Neural progenitor cell (in vitro differentiated cells): Measurements from ENCODE around the gene PKHD1. TPM values are rescaled to one million over a fixed set of nuclear protein-coding genes. Genes with fewer than 3 reads are reported as not detected.

Experiments used
- DNase-seq: peaks from one replicate; pipeline ENCODE4 v3.0.0-alpha.2; 2016; ENCODE audit warnings: low spot score
- H2AFZ ChIP-seq: fragments of 200-600 bp; sonication (generic); replicated peaks from 2 replicates; pipeline ENCODE4 v1.6.1; 2016; ENCODE audit warnings: antibody characterized with exemption
- H3F3A ChIP-seq: fragments of 200-600 bp; sonication (generic); 2 replicates; pipeline ENCODE4 v1.6.1; 2016; ENCODE audit warnings: antibody characterized with exemption, low read depth
- H3K27ac ChIP-seq: fragments of 200-600 bp; sonication (generic); 2 replicates; pipeline ENCODE4 v1.5.1; 2016; ENCODE audit warnings: mild to moderate bottlenecking
- H3K27me3 ChIP-seq: fragments of 200-600 bp; sonication (generic); 2 replicates; pipeline ENCODE4 v1.6.1; 2016; ENCODE audit warnings: mild to moderate bottlenecking, moderate library complexity
- H3K36me3 ChIP-seq: fragments of 200-600 bp; sonication (generic); 2 replicates; pipeline ENCODE4 v1.5.1; 2016
- H3K4me1 ChIP-seq: fragments of 200-600 bp; sonication (generic); 2 replicates; pipeline ENCODE4 v1.6.1; 2016; ENCODE audit warnings: mixed run types
- H3K4me2 ChIP-seq: fragments of 200-600 bp; sonication (generic); 2 replicates; pipeline ENCODE4 v1.6.1; 2016
- H3K4me3 ChIP-seq: fragments of 200-600 bp; sonication (generic); 2 replicates; pipeline ENCODE4 v1.5.1; 2016
- H3K79me2 ChIP-seq: fragments of 200-600 bp; sonication (generic); 2 replicates; pipeline ENCODE4 v1.6.1; 2016; ENCODE audit warnings: low read depth
- H3K9ac ChIP-seq: fragments of 200-600 bp; sonication (generic); 2 replicates; pipeline ENCODE4 v1.6.1; 2016
- H3K9me3 ChIP-seq: fragments of 200-600 bp; sonication (generic); 2 replicates; pipeline ENCODE4 v1.5.1; 2016; ENCODE audit warnings: low read depth
- H4K20me1 ChIP-seq: fragments of 200-600 bp; sonication (generic); 2 replicates; pipeline ENCODE4 v1.6.1; 2016; ENCODE audit warnings: low read depth
- H3K27ac Mint-ChIP-seq: 3 replicates; pipeline ENCODE4 v1.8.0; 2021; ENCODE audit warnings: mixed read lengths
- H3K27me3 Mint-ChIP-seq: 2 replicates; pipeline ENCODE4 v1.8.0; 2022; ENCODE audit warnings: low read depth, mild to moderate bottlenecking, inconsistent platforms, moderate library complexity, mixed read lengths; ENCODE audit not compliant: insufficient read depth
- H3K36me3 Mint-ChIP-seq: 3 replicates; pipeline ENCODE4 v1.8.0; 2021; ENCODE audit warnings: mixed read lengths
- H3K4me1 Mint-ChIP-seq: 3 replicates; pipeline ENCODE4 v1.8.0; 2021; ENCODE audit warnings: mixed read lengths
- H3K4me3 Mint-ChIP-seq: 3 replicates; pipeline ENCODE4 v1.8.0; 2021; ENCODE audit warnings: mild to moderate bottlenecking, moderate library complexity, mixed read lengths
- H3K9me3 Mint-ChIP-seq: 3 replicates; pipeline ENCODE4 v1.8.0; 2020; ENCODE audit warnings: mixed read lengths
- CTCF ChIP-seq: fragments of 200-600 bp; sonication (generic); IDR thresholded peaks from 2 replicates; pipeline ENCODE4 v1.5.1; 2017; ENCODE audit warnings: antibody characterized with exemption, mild to moderate bottlenecking
- EZH2 ChIP-seq: fragments of 200-600 bp; sonication (generic); IDR thresholded peaks from 2 replicates; pipeline ENCODE4 v1.6.1; 2017; ENCODE audit warnings: antibody characterized with exemption, mild to moderate bottlenecking, moderate library complexity
- EZH2phosphoT487 ChIP-seq: fragments of 200-600 bp; sonication (generic); IDR thresholded peaks from 2 replicates; pipeline ENCODE4 v1.6.1; 2017; ENCODE audit warnings: antibody characterized with exemption
- total RNA-seq: library from RNA; depleted of rRNA; stranded (reverse); fragments of >200 nt; gene quantifications from 2 replicates; pipeline ENCODE4 v1.2.3, GENCODE V29; 2015; ENCODE audit warnings: low replicate concordance

The PKHD1 gene
- total RNA-seq, 1 donor from 2014 or later = 0.04 TPM

- Histone ChIP-seq H3K9ac (no peak overlapping the region), H3K9me3 (no peaks in the 10 kb centered on the region), H3K27ac (no peak overlapping the region), H4K20me1 (no peaks in the 10 kb centered on the region), H2AFZ (no peak overlapping the region), H3K36me3 (no peaks in the 10 kb centered on the region), H3K4me1 (peaks cover 3% of the 10 kb centered on the region), H3K4me3 (no peak overlapping the region), H3K4me2 (no peak overlapping the region), H3K27me3 (no peaks in the 10 kb centered on the region), H3F3A (no peaks in the 10 kb centered on the region), H3K79me2 (no peaks in the 10 kb centered on the region)
- Mint-ChIP-seq H3K9me3 (no peaks in the 10 kb centered on the region), H3K27me3 (peaks cover 3% of the 10 kb centered on the region), H3K36me3 (no peaks in the 10 kb centered on the region), H3K4me1 (peaks cover 3% of the 10 kb centered on the region), H3K4me3 (no peak overlapping the region), H3K27ac (no peak overlapping the region)
- DNase-seq = no peak
- TF ChIP-seq EZH2 (no peak), EZH2phosphoT487 (no peak)
These were observed 346.8 kb downstream of the PKHD1 start for GRCh38 chr6:51740658-51741057.

- Histone ChIP-seq H3K27ac (no peak overlapping the region), H3K9ac (no peak overlapping the region), H4K20me1 (no peaks in the 10 kb centered on the region), H3K4me2 (no peak overlapping the region), H3K36me3 (no peaks in the 10 kb centered on the region), H3K9me3 (no peaks in the 10 kb centered on the region), H3K4me3 (no peak overlapping the region), H3K4me1 (peaks cover 1% of the 10 kb centered on the region), H3K27me3 (no peaks in the 10 kb centered on the region), H3F3A (no peaks in the 10 kb centered on the region), H3K79me2 (no peaks in the 10 kb centered on the region), H2AFZ (no peak overlapping the region)
- Mint-ChIP-seq H3K27me3 (peaks cover 3% of the 10 kb centered on the region), H3K9me3 (no peaks in the 10 kb centered on the region), H3K4me3 (no peak overlapping the region), H3K27ac (no peak overlapping the region), H3K4me1 (peaks cover 3% of the 10 kb centered on the region), H3K36me3 (no peaks in the 10 kb centered on the region)
- DNase-seq = no peak
- TF ChIP-seq EZH2phosphoT487 = no peak
- no peak for TF ChIP-seq EZH2
- TF ChIP-seq CTCF = no peak
These were observed 348.8 kb downstream of the PKHD1 start for GRCh38 chr6:51738614-51739013.

- H3K36me3 ChIP-seq = no peaks in the 10 kb centered on the region
- no peak overlapping the region for H3K27ac ChIP-seq
- H3K4me2 ChIP-seq = no peak overlapping the region
- no peaks in the 10 kb centered on the region for H3K79me2 ChIP-seq
- no peaks in the 10 kb centered on the region for H3F3A ChIP-seq
- peaks cover 3% of the 10 kb centered on the region for H3K27me3 Mint-ChIP-seq
- H3K4me3 ChIP-seq = no peak overlapping the region
- H3K9me3 ChIP-seq = no peaks in the 10 kb centered on the region
- no peaks in the 10 kb centered on the region for H3K4me1 ChIP-seq
- H3K9me3 Mint-ChIP-seq = no peaks in the 10 kb centered on the region
- no peaks in the 10 kb centered on the region for H3K36me3 Mint-ChIP-seq
- no peaks in the 10 kb centered on the region for H4K20me1 ChIP-seq
- H3K9ac ChIP-seq = no peak overlapping the region
- H3K27me3 ChIP-seq = no peaks in the 10 kb centered on the region
- no peak for TF ChIP-seq EZH2
- TF ChIP-seq EZH2phosphoT487 = no peak
- TF ChIP-seq CTCF = no peak
- H3K4me1 Mint-ChIP-seq = peaks cover 3% of the 10 kb centered on the region
- no peak for DNase-seq
- H2AFZ ChIP-seq = no peak overlapping the region
- H3K4me3 Mint-ChIP-seq = no peak overlapping the region
- H3K27ac Mint-ChIP-seq = no peak overlapping the region
These were observed 349.6 kb downstream of the PKHD1 start for GRCh38 chr6:51737580-51738360.

GRCh38 chr6:51725155-51725554 is 362.3 kb downstream of the PKHD1 start:
- Histone ChIP-seq H3K79me2 (no peaks in the 10 kb centered on the region), H3K4me1 (no peaks in the 10 kb centered on the region), H4K20me1 (no peaks in the 10 kb centered on the region), H3K27me3 (no peaks in the 10 kb centered on the region), H3K9ac (no peak overlapping the region), H3K4me3 (no peak overlapping the region), H3F3A (no peaks in the 10 kb centered on the region), H3K9me3 (no peaks in the 10 kb centered on the region), H3K36me3 (no peaks in the 10 kb centered on the region), H2AFZ (no peak overlapping the region), H3K4me2 (no peak overlapping the region), H3K27ac (no peak overlapping the region)
- H3K36me3 Mint-ChIP-seq = no peaks in the 10 kb centered on the region
- no peaks in the 10 kb centered on the region for H3K9me3 Mint-ChIP-seq
- no peak for TF ChIP-seq CTCF
- no peak for TF ChIP-seq EZH2
- TF ChIP-seq EZH2phosphoT487 = no peak
- peaks cover 2% of the 10 kb centered on the region for H3K27me3 Mint-ChIP-seq
- H3K27ac Mint-ChIP-seq = no peak overlapping the region
- no peak overlapping the region for H3K4me3 Mint-ChIP-seq
- no peak for DNase-seq
- H3K4me1 Mint-ChIP-seq = peaks cover 8% of the 10 kb centered on the region
